Renal pelvis (tissue), 4 donors: Measurements from ENCODE around the gene PRKAG2. TPM values are rescaled to one million over a fixed set of nuclear protein-coding genes. Genes with fewer than 3 reads are reported as not detected.

ENCODE experiments used
- DNase-seq: peaks from one replicate; pipeline ENCODE4 v3.0.0-alpha.2; 2013
- polyA plus RNA-seq, 3 donors: library from polyadenylated mRNA; unstranded; fragments of 120-200 nt; gene quantifications; one replicate each; pipeline ENCODE4 v1.2.1, GENCODE V29; 2013; ENCODE audit not compliant: insufficient read length in 3 of 3

PRKAG2 gene
- polyA plus RNA-seq, 3 donors: 26.3 to 40.0 (median 39.7) TPM

DNA sequence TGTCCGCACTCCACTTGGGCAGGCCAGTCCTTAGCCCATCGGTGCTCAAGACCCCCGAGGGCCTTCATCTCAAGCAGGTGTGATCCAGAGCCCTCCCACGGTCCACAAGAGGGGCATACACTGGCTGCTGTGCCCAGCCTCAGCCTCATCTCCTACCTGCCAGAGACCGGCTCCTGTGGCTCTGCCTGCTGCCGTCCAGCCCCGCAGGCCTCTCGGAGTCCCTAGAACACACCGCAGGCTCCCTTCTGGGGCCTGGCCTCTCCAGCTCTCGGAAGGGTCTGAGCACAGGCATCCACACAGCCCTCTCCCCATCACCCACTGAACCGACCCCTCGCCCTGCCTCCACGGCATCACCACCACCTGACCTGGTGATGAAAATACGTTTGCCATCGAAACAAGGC lies 147.4 kb downstream of the PRKAG2 start:
- DNase-seq: no peak

DNA sequence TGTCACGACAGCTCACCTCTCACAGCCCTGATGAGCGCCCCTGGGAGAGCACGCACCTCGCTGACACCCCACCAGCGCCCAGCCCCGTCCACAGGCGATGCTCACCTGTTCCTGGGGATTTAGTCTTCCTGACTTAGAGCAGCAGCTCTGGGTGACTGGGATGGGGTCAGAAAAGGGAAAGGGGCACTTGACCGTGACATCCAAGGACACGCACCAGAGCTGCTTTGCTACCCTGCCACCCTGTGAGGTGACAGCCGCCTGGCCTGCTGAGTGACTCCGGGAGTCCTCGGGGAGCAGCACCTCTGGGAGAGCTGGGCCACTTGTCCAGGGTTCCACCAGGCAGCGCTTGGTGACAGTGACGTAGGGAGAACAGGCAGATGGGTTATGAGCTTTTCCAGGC lies 148.2 kb downstream of the PRKAG2 start:
- DNase-seq: no peak

DNA sequence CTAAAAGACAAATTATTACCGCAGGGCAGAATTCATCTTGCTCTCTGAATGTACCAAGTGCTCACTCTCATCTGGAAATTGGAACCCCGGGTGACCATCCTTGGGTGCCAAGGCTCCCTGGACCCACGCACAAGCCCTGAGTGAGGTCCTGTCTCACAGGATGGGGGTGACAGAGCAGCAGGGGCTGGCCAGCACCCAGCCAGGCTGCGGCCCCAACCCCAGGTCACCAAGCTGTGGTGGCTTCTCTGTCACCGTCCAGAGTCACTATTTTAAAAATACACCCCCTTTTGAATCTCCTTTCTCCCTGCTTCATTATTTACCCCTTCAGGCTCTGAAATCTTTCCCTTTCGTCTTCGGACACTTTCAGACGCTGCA lies 148.6 kb downstream of the PRKAG2 start:
- no peak for DNase-seq

DNA sequence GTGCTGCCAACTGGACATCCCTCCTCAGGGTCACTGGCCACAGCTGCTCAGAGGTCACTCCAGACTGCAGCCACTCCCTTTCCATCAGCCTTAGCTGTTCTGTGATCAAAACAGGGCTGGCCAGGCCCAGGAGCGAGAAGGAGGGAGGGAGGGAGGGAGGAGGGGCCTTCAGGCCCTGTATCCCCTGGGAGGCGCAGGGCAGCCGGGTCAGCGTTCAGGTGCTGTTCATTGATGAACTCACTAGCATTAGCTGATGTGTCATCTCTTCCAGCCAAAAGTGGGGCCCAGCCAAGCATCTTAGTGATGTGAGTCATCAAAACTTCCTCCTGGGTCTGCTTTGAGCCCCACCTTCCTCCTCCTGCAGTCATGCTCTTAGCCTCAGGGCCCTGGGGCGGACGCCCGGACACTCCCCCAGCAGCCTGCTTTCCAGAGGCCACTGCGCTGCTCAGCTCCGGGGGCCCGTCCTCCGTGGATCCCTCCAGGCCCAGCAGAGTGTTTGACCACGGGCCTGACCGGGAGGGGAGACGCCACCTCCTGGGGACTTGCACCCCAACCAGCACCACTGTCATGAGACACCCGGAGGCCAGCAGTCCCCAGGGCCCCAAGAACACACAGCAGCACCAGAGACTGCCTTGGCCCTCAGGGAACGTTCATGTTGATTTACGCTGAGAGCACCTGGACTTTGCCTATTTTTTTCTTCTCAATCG lies 149.2 kb downstream of the PRKAG2 start:
- DNase-seq: no peak

DNA sequence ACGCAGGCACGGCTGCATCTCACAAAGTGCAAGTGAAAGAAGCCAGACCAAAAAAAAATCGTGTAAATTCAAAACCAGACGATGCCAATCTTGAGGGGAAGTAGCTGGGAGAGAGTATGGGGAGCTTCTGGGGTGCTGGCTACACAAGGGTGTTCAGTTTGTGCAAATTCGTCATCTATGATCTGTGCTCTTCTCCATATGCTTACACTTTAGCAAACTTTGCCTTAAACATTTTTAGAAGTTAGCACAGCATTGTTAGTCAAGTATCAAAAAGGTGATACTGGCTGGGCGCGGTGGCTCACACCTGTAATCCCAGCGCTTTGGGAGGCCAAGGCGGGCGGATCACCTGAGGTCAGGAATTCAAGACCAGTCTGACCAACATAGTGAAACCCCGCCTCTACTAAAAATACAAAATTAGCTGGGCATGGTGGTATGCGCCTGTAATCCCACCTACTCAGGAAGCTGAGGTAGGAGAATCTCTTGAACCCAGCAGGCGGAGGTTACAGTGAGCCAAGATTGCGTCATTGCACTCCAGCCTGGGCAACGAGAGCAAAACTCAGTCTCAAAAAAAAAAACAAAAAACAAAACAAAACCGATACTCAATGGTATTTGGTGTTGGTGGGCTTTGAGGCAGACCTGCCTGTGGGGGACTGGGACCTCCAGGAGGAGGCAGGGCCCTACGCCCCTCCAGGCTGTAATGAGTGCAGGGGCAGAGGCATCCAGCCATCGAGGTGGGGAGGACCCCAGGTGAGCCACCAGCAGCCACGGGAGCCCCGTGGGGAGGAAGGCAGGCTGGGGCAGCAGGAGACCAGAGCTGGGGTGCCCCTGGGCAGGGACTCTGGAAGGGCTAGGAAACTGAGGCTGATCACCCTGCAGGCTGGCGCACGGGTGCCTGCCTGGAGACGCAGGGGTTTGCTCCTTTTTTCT lies 150.0 kb downstream of the PRKAG2 start:
- DNase-seq: no peak

DNA sequence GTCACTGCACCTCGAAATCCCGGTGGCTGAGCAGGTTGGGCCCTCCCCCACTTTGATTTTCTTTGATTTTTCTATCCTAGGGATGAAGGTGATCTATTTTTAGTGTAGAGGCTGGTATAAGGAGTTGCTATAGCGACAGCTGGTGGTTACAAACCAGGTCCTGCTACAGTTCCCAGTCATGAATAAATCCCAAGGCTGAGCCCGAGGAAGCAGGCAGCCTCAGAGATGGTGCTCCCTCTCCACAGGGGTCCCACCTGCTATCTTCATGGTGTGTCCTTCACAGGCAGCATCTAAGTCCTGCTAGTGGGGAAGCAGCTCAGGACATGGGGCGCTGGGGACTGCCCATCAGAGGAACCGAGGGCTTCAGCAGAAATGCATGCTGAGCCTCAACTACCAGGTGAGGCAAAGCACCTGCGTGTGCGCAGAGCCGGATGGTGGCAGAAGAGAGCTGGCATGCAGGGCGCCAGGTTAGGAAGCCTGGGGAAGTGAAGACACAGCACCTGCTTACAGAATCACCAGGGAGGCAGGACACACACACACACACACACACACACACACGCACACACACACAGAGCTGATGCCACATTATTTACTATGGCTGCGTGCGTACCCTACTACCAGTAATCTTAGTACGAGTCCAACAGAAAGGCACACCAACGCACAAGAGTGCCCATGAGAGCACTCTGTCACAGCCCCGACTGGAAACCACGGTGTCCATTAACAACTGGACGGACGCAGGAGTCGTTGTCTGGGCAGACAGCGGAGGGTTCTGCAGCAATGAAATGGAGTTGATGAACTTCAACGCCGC lies 150.9 kb downstream of the PRKAG2 start:
- DNase-seq: no peak

DNA sequence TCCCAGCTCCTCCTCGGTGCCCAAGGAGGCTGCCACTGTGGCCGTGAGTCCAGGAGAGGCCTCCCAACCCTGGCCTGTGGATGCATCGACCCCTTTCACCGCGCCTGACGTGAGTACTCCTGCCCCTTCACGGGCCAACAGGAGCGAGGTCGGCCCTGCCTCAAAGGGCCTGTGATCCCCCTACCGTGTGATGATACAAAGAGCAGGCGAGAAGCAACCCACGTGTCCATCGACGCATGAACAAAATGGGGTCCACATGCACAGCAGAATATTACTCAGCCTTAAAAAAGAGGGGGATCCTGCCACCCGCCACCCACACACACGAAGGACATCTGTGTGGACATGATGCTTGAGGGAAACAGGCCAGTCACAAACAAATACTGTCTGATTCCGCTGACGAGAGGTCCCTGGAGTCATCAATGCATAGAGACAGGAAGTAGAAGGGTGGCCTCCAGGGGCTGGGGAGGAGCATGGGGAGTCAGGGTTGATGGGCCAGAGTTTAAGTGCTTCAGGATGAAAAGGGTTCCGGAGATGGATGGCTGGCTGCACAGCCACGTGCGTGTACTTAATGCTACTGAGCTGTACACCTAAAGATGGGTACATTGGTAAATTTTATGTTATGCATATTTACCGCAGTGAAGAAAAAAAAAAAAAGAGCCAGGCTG lies 151.9 kb downstream of the PRKAG2 start:
- no peak for DNase-seq

DNA sequence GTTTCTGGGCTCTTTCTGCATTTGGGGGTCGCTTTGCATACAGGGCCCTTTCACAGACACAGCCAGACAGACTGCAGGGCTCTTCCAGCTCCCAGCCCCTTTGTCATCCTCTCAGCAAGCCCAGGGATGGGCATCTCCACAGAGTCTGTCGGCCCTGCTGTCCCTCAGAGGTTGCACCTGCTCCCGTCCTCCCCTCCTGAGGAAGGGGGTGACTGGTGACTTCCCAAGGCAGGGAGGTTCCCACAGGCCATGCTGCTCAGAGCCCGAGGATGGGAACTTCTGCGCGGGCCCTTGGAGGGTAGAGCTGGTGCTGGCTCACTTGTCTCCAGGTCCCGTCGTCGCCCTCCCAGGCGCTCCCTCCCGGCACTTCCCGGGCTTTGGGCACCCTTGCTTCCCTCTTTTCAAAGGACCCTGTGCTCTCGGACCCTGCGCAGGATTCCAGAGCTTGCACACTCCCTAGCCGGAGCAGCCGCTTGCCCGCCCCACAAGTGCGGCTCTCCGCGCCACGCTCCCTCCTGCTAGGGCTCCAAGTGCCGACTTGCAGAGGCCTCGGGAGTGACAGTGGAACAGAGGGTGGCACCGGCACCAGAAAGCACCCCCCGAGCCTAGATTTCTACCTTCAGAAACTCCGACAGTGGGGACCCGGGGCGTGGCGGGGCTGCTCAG lies 152.5 kb downstream of the PRKAG2 start:
- DNase-seq: no peak

DNA sequence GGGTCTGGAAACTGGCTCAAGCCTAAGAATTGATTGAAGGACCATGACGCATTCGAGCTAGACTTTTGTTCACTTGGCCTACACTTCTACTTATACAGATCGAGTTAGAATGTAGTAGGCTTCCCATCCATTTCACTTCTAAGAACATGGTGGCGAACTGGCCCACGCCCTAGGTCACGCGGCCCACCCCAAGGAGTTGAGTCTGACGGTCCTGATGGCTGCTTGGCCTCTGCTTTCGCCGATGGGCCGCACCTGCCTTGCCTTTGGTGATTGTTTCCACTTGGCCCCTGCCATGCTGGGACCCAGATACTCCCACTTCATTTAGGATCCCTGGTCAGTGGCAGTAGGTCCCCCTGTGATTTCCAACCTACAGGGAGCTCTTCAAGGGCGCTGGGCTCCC lies 153.6 kb downstream of the PRKAG2 start:
- no peak for DNase-seq

DNA sequence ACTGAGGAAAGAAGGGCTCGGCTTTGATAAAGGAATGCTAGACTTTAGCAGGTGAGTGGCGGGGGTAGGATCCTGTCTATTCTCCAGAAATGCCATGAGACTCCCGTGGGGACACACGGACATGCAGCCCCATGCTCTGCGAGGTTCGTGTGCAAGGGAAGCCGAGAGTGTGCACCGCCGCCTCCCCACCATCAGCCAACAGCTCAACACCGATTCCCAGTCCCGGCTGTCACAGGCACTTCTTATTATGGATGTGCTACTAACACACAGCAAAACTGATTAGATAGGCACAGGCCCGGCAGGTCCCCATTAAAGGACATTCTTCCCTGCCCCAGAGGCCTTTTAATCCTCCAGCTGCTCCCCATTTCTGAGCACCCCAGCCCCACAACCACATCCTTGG lies 154.4 kb downstream of the PRKAG2 start:
- DNase-seq: no peak

DNA sequence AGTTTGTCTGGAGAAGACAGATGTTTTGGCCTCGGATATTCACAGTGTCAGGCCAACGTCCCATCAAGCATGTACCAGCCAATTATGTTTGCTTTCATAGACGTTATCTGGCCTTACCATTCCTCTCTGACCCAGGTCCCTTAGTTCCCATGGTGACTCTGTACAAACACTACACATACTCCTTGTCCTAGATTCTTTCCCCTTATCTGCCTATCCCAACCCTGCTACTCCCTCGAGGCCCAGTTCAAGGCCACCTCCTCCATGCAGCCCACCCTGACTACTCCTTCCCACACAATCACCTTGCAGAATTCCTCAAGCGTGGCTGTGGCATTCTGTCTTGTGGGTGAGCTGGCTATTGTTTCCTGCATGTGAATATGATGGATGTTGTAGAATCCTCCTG lies 155.2 kb downstream of the PRKAG2 start:
- no peak for DNase-seq

DNA sequence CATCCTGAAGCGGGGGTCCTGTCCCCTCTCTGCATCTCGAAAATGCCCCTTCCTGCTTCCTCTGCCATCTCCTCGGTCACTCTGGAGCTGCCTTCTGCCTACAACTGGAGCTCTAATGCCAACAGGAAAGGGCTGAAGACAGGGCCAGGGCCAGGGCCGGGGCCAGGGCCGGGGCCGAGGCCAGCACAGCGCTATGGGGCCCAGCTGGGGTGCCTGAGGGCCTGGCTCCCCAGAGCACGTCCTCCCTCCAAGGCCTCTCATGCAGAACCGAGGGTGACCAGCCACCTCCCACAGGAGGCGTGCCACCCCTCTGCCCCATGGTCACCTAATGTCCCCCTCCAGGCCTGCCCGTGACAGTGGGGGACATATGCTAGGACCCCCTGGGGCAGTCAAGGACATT lies 155.7 kb downstream of the PRKAG2 start:
- no peak for DNase-seq

DNA sequence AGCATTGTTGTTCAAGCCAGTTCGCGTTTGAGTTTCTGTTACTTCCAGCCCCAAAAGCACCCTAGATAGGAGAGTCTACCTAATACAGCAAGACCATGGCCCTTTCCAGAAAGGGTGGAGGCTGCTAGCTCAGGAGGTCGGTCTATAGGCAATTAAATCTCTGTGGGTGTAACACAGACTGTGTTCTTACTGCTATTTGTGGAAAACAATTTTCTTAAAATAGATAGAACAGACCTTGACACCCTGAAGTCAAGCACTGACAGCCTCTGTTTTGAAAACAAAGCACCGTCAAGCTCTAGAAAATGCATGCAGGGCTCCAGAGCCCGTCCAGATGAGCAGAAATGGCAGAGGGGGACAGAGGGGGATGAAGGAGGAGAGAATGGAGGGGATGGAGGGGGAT lies 156.6 kb downstream of the PRKAG2 start:
- DNase-seq: no peak

DNA sequence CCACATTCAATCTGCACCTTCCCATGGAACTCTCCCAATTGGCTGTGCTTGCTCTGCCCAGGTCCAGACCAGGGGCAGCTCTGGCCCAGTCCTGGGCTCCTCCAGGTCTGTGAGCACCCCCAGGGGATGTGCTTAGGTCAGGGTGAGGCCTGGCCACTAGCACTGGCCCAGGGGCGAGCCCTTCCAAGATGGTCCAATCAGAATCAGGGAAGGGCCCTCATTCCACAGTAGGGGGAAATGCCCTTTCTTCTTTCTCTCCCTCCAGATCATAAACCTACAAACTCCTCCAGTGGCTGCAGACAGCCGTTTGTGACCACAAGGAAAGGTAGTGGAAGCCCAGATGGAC lies 157.0 kb downstream of the PRKAG2 start:
- no peak for DNase-seq

DNA sequence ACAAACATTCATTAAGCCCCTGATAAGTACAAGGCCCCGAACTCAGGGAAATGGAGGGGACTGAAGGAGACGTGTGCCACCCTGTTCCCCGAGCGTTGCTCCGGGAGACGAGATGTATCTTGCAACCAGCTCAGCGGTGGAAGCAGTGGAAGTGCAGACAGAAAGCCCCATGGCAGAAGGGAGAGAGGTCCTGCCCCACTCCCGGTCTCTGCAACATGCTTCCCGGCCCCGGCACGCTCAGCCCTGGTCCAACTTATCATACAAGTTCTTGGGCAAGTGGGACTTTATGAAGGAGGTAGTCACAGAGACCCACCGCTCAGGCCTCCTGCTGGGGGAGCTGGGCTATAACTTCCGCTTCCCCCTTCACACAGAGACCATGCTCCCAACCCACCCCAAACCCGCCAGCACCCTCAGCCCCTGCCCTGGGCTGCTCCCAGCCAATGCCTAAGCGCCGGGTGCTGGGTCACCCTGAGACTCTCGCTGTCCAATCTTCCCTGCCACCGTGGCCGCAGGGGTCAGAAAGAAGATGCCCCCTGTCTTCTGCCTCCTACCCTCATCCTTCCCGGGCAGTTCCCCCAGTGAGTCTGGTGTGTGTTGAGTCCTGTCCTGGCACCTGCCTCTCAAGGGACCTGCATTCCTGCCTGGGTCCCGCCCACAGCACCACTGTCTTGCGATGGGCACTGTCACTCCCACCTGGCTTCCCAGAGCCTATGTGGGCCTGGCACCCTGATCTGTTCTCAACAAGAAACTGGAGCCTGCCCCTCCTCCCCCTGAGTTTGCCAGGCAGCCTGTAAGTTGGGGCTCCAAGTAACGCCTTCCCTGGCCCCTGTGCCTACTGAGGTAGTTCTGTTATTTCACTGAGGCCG lies 157.7 kb downstream of the PRKAG2 start:
- DNase-seq: no peak

DNA sequence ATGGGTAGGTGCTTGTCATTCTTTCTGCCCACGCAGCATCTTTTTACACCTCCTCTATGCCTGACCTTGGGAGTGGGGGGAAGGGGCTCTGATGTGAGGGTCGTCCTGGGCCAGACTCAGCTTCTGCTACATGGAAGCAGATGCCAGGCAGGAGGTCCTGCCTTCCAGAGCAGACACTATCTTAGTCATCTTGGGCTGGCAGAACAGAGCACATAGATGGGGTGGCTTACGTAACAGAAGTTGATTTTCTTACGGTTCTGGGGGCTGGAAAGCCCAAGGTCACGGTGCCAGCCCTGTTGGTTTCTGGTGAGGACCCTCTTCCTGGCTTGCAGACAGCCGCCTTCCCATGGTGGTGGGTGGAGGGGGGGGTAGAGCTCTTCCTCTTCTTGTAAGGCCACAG lies 159.0 kb downstream of the PRKAG2 start:
- DNase-seq: no peak

DNA sequence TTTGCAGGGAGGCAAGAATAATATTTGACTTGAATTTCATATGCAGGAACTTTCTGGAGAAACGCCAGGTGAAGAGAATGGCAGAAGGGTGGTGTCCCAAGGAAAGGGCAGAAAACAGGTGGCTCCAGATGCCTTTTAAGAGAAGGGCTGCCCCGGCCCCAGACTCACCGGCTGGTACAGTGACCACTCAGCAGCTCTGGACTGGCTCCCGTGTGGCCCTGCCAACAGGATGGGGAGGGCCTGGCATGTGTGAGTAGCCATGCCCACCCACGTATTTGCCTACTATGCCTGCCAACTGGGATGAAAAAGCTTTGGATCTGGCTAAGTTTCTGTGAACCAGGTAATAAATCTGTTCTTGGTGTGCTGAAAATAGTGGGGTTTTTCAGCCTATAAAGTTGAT lies 159.5 kb downstream of the PRKAG2 start:
- DNase-seq: no peak

DNA sequence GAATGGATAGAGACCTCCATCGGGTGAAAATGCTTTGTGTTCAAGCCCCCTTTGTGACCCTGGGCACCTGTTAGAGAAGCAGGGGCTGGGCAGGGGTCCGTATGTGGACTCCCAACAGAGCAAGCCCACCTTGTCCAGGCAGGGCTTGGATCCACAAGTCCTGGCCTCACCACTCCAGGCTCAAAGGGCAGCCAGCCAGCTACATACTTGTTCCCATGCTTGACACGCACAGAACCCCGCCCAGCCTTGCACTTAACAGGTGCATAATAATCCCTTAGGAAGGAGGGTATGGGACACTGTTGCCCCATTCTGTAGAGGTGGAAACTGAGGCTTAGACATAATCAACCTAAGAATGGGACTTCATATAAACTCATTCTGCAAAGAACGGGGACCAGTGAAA lies 160.6 kb downstream of the PRKAG2 start:
- no peak for DNase-seq

DNA sequence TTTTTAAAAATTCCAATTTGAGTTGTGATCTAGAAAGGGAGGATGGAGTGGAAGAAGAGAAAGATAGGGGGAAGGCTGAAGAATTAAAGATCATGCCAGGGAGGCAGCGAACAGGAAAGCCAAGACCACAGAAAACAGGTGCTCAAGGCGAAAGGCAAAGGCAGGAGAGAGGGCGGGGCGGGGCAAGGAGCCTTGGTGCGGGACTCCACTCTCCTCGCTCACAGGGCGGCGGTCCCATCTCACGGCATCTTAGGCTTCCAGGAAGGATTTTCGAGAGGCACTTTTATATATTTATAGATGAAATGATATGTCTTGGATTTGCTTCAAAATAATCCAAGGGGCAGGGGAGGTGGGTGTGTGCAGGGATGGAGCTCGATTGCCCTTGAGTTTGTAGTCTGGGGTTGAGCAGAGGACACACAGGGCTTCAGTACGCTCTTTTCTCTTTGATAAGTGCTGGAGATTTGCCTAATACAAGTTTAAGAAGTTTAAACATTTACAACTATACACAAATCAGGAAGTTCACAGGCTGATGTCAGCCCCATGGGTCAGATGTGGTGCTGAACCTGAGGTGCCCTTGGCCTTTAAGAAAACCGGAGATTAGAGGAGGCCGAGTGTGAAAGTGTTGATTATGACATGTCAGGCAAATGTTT lies 161.1 kb downstream of the PRKAG2 start:
- no peak for DNase-seq

DNA sequence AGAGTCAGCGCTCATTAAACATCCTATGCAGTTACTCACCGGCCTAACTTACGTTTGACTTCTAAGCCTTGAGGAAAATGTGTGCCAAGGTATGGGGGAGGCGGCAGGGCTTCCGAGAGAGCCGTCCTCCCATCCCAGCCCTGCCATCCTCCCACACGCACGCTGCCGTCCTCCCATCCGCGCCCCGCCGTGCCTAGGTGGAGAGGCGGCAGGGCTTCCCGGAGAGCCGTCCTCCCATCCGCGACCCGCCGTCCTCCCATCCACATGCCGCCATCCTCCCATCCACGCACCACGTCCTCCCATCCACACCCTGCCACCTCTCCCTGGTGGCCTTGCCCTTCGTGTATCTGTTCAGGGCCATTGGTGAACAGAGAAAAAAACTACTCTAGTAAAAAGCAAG lies 162.7 kb downstream of the PRKAG2 start:
- no peak for DNase-seq
